T1000 (cell line): ENCODE results near the gene PLOD2.
"Not testable (repeated sequence)": the region's sequence is repeated elsewhere in the genome, so short reads cannot be mapped to it uniquely, and the experiment has no call there.

ENCODE experiments used
- DNase-seq: peaks from one replicate; lab custom pipeline; 2025; ENCODE audit warnings: mixed read lengths; lab: John Stamatoyannopoulos, UW

The PLOD2 gene

GRCh38 chr3:146139586-146140110, 21.3 kb downstream of the PLOD2 start:
- no peak for DNase-seq

- DNase-seq = no peak
Measured at GRCh38 chr3:146138902-146139301, 22.1 kb downstream of the PLOD2 start.

- DNase-seq = no peak
Measured at GRCh38 chr3:146136647-146137046, 24.3 kb downstream of the PLOD2 start.

GRCh38 chr3:146134348-146135117, 26.5 kb downstream of the PLOD2 start:
- DNase-seq = no peak

- no peak for DNase-seq
Measured at GRCh38 chr3:146133441-146133840, 27.5 kb downstream of the PLOD2 start.

- no peak for DNase-seq
Measured at GRCh38 chr3:146131616-146132410, 29.2 kb downstream of the PLOD2 start.

- no peak for DNase-seq
Measured at GRCh38 chr3:146130881-146131371, 30.1 kb downstream of the PLOD2 start.

- no peak for DNase-seq
Measured at GRCh38 chr3:146129750-146130149, 31.2 kb downstream of the PLOD2 start.

- no peak for DNase-seq
Measured at GRCh38 chr3:146128939-146129338, 32.0 kb downstream of the PLOD2 start.

- no peak for DNase-seq
Measured at GRCh38 chr3:146128179-146128578, 32.8 kb downstream of the PLOD2 start.

- DNase-seq = no peak
Measured at GRCh38 chr3:146125951-146126350, 35.0 kb downstream of the PLOD2 start.

- no peak for DNase-seq
Measured at GRCh38 chr3:146124126-146124801, 36.7 kb downstream of the PLOD2 start.

- no peak for DNase-seq
Measured at GRCh38 chr3:146117406-146118285, 43.3 kb downstream of the PLOD2 start.

GRCh38 chr3:146115619-146116018, 45.4 kb downstream of the PLOD2 start:
- DNase-seq = no peak

- not testable (repeated sequence) for DNase-seq
Measured at GRCh38 chr3:146113804-146114203, 47.2 kb downstream of the PLOD2 start.

GRCh38 chr3:146111337-146111736, 49.6 kb downstream of the PLOD2 start:
- DNase-seq = no peak

- DNase-seq = no peak
Measured at GRCh38 chr3:146110161-146110560, 50.8 kb downstream of the PLOD2 start.

GRCh38 chr3:146106986-146107385, 54.0 kb downstream of the PLOD2 start:
- DNase-seq = no peak

GRCh38 chr3:146104068-146104467, 56.9 kb downstream of the PLOD2 start:
- no peak for DNase-seq

- DNase-seq = no peak
Measured at GRCh38 chr3:146102885-146103284, 58.1 kb downstream of the PLOD2 start.

- DNase-seq = no peak
Measured at GRCh38 chr3:146101538-146101937, 59.4 kb downstream of the PLOD2 start.
